SK-N-SH (cell line): ENCODE measurements around the gene CCDC127. TPM values are rescaled to one million over a fixed set of nuclear protein-coding genes. Genes with fewer than 3 reads are reported as not detected.

Experiments
- CTCF ChIA-PET: fragments of 300-600, 350-600 bp; formaldehyde crosslinking; extraction: SDS; loops from one replicate; lab custom pipeline; 2021; lab: Yijun Ruan, JAX
- POLR2A ChIA-PET: fragments of 350-600 bp; sonication (Branson Sonifier 250); formaldehyde crosslinking; extraction: SDS; loops from one replicate; lab custom pipeline; 2020; ENCODE audit warnings: antibody characterized with exemption, inconsistent platforms; lab: Yijun Ruan, JAX
- DNase-seq: peaks from one replicate; pipeline ENCODE4 v3.0.0; 2012
- H2AFZ ChIP-seq: fragments of 200-600 bp; sonication (generic); 2 replicates; pipeline ENCODE4 v1.8.1; 2016; ENCODE audit warnings: antibody characterized with exemption, mild to moderate bottlenecking, low read depth
- H3F3A ChIP-seq: fragments of 200-600 bp; sonication (generic); replicated peaks from 2 replicates; pipeline ENCODE3; 2016; ENCODE audit warnings: antibody characterized with exemption, mild to moderate bottlenecking; ENCODE audit not compliant: insufficient read depth
- H3K27ac ChIP-seq, 2 experiments: fragments of 200-500 bp in 1 of 2; fragments of 200-600 bp in 1 of 2; sonication (Bioruptor generic) in 1 of 2; sonication (generic), shearing (Covaris generic) in 1 of 2; 2 replicates each; pipeline versions ENCODE4 v1.5.1 to v1.6.1; 2014 to 2016; ENCODE audit warnings: low read depth in 2 of 2, inconsistent platforms in 1 of 2, low read length in 1 of 2, mild to moderate bottlenecking in 1 of 2, mixed read lengths in 1 of 2
- H3K27me3 ChIP-seq: fragments of 200-600 bp; sonication (generic), shearing (Covaris generic); 2 replicates; pipeline ENCODE4 v1.6.1; 2016; ENCODE audit warnings: mixed run types; ENCODE audit not compliant: insufficient read depth
- H3K36me3 ChIP-seq, 2 experiments: fragments of 200-500 bp in 1 of 2; fragments of 200-600 bp in 1 of 2; sonication (Bioruptor generic) in 1 of 2; sonication (generic) in 1 of 2; replicated peaks in 1 of 2; 2 replicates each; pipeline versions ENCODE3 to v1.5.1; 2014 to 2016; ENCODE audit warnings: low read length in 1 of 2, mild to moderate bottlenecking in 1 of 2; ENCODE audit not compliant: insufficient read depth in 2 of 2, control insufficient read depth in 1 of 2
- H3K4me1 ChIP-seq, 2 experiments: fragments of 200-500 bp in 1 of 2; fragments of 200-600 bp in 1 of 2; sonication (Bioruptor generic) in 1 of 2; sonication (generic), shearing (Covaris generic) in 1 of 2; 2 replicates each; pipeline versions ENCODE4 v1.5.1 to v1.6.1; 2014 to 2016; ENCODE audit warnings: low read depth in 1 of 2, low read length in 1 of 2, mixed run types in 1 of 2; ENCODE audit not compliant: insufficient read depth in 2 of 2, control insufficient read depth in 1 of 2
- H3K4me2 ChIP-seq: fragments of 200-600 bp; sonication (generic), shearing (Covaris generic); 2 replicates; pipeline ENCODE4 v1.6.1; 2017; ENCODE audit warnings: mixed run types
- H3K4me3 ChIP-seq, 2 experiments: fragments of 200-500 bp in 1 of 2; fragments of 200-600 bp in 1 of 2; sonication (Bioruptor generic) in 1 of 2; sonication (generic), shearing (Covaris generic) in 1 of 2; 2 replicates each; pipeline versions ENCODE4 v1.5.1 to v1.8.1; 2014 to 2016; ENCODE audit warnings: low read depth in 2 of 2, inconsistent platforms in 1 of 2, low read length in 1 of 2, mild to moderate bottlenecking in 1 of 2, mixed read lengths in 1 of 2, moderate library complexity in 1 of 2
- H3K79me2 ChIP-seq: fragments of 200-600 bp; sonication (generic); 2 replicates; pipeline ENCODE4 v1.8.1; 2017; ENCODE audit warnings: mild to moderate bottlenecking; ENCODE audit not compliant: insufficient read depth
- H3K9ac ChIP-seq: fragments of 200-600 bp; sonication (generic); 2 replicates; pipeline ENCODE4 v1.6.1; 2017; ENCODE audit warnings: mixed run types
- H3K9me2 ChIP-seq: fragments of 200-600 bp; sonication (generic); 2 replicates; pipeline ENCODE4 v1.6.1; 2017; ENCODE audit warnings: mixed run types
- H3K9me3 ChIP-seq: fragments of 200-600 bp; sonication (generic); 2 replicates; pipeline ENCODE4 v1.6.1; 2017; ENCODE audit warnings: mixed run types, mild to moderate bottlenecking, moderate library complexity
- H4K20me1 ChIP-seq: fragments of 200-600 bp; sonication (generic); 2 replicates; pipeline ENCODE4 v1.6.1; 2017; ENCODE audit warnings: mild to moderate bottlenecking, mixed run types; ENCODE audit not compliant: insufficient read depth
- EP300 ChIP-seq, 2 experiments: IDR thresholded peaks; 2 replicates each; pipeline versions ENCODE4 v1.4.0 to v1.6.1; 2012; ENCODE audit warnings: borderline replicate concordance in 1 of 2, low read depth in 1 of 2, low read length in 1 of 2
- FOXM1 ChIP-seq: IDR thresholded peaks from 2 replicates; pipeline ENCODE4 v1.4.0; 2012; ENCODE audit warnings: low read depth, mild to moderate bottlenecking
- GABPA ChIP-seq: IDR thresholded peaks from 2 replicates; pipeline ENCODE4 v1.4.0; 2012; ENCODE audit warnings: low read depth, mild to moderate bottlenecking
- GATA2 ChIP-seq: sonication (generic); formaldehyde crosslinking; IDR thresholded peaks from 2 replicates; pipeline ENCODE4 v1.5.0; 2020; ENCODE audit warnings: mild to moderate bottlenecking, missing genetic modification reagents
- NFIC ChIP-seq: IDR thresholded peaks from 2 replicates; pipeline ENCODE4 v1.4.0; 2012; ENCODE audit warnings: borderline replicate concordance
- RFX5 ChIP-seq: IDR thresholded peaks from 2 replicates; pipeline ENCODE4 v1.6.1; 2012; ENCODE audit warnings: mild to moderate bottlenecking, improper control_type of control experiment, low read length
- RXRA ChIP-seq: IDR thresholded peaks from 2 replicates; pipeline ENCODE4 v1.4.0; 2012; ENCODE audit warnings: low read depth, mild to moderate bottlenecking, borderline replicate concordance
- TEAD4 ChIP-seq: IDR thresholded peaks from 2 replicates; pipeline ENCODE4 v1.4.0; 2012; ENCODE audit warnings: mild to moderate bottlenecking, borderline replicate concordance; ENCODE audit not compliant: insufficient read depth
- WGBS: methylation state at CpG from one replicate; pipeline ENCODE4 v1.1.6; 2017; ENCODE audit warnings: low lambda C conversion rate; 5-methylcytosine and 5-hydroxymethylcytosine counted together
- polyA plus RNA-seq, 3 experiments: library from polyadenylated mRNA; depleted of rRNA; stranded (reverse); fragments of >200 nt; gene quantifications; 2 replicates each; pipeline ENCODE4 v1.2.3, GENCODE V29; 2012
- TF ChIP-seq, protein P1 (sequence below): IDR thresholded peaks from 2 replicates; pipeline ENCODE4 v1.6.1; 2012; ENCODE audit warnings: mild to moderate bottlenecking, low read depth, low read length, moderate library complexity
- TF ChIP-seq, protein P2 (sequence below): fragments of 200-600 bp; sonication (generic); IDR thresholded peaks from 2 replicates; pipeline ENCODE4 v1.6.1; 2017; ENCODE audit warnings: antibody characterized with exemption, mild to moderate bottlenecking, moderate library complexity
- TF ChIP-seq, protein P3 (sequence below): fragments of 150-350 bp; IDR thresholded peaks from 2 replicates; pipeline ENCODE4 v1.6.1; 2017; ENCODE audit warnings: antibody characterized with exemption, low read length, low read depth, borderline replicate concordance
- TF ChIP-seq, protein P4 (sequence below): IDR thresholded peaks from 2 replicates; pipeline ENCODE4 v1.4.0; 2012; ENCODE audit warnings: low read depth, borderline replicate concordance

The CCDC127 gene
- polyA plus RNA-seq, 1 of the 3 experiments (the other 2 are of a cell fraction), result 3.9 TPM

DNA sequence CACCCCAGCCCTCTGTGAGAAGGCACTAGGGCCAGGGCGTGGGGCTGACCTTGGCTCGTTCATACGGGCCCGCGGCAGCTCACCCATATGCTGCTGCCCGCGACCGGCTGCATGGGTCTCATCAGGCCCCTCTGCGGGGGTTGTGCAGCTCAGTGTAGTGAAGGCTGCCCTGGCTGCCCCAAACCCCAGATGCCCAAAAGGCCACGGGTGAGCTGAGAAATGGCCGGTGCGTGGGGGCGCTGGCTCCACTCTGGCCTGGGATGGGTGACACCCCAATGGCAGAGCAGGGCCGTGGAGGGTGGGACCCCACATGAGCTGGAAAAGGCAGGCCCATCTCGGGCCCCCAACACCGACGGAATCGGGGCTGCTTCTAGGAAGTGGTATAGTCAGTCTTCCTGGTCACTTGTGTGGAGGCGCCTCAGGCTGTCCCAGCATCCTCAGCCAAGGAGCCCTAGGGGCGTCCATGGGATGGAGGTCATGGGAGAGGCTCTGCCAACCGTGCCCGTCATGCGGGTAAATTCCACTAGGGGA lies 46.1 kb downstream of the CCDC127 start:
- H3K9me2 ChIP-seq, result no peaks in the 10 kb centered on the region
- DNase-seq, result no peak
- no peaks in the 10 kb centered on the region for H4K20me1 ChIP-seq
- WGBS, result 74% methylated on average over 5 of the region's 23 CpGs
- H3K9ac ChIP-seq, result no peak overlapping the region
- H3F3A ChIP-seq, result no peaks in the 10 kb centered on the region
- H3K79me2 ChIP-seq, result no peaks in the 10 kb centered on the region
- peaks cover 0 to 23% of the 10 kb centered on the region in 2 experiments; a peak in 1 of 4 replicates for H3K4me1 ChIP-seq
- H3K27me3 ChIP-seq, result no peaks in the 10 kb centered on the region
- no peak overlapping the region for H3K27ac ChIP-seq
- H2AFZ ChIP-seq, result no peak overlapping the region
- ChIA-PET CTCF (interaction anchor here (1.5 kb wide), 1 partner anchor 17 kb away, joined by 3 read pairs; no protein-coding TSS in a partner anchor), POLR2A (no interaction called here)
- no peak overlapping the region for H3K4me3 ChIP-seq
- H3K36me3 ChIP-seq, result no peaks in the 10 kb centered on the region
- no peaks in the 10 kb centered on the region for H3K9me3 ChIP-seq
- no peak overlapping the region for H3K4me2 ChIP-seq
- TF ChIP-seq, protein P1, sequence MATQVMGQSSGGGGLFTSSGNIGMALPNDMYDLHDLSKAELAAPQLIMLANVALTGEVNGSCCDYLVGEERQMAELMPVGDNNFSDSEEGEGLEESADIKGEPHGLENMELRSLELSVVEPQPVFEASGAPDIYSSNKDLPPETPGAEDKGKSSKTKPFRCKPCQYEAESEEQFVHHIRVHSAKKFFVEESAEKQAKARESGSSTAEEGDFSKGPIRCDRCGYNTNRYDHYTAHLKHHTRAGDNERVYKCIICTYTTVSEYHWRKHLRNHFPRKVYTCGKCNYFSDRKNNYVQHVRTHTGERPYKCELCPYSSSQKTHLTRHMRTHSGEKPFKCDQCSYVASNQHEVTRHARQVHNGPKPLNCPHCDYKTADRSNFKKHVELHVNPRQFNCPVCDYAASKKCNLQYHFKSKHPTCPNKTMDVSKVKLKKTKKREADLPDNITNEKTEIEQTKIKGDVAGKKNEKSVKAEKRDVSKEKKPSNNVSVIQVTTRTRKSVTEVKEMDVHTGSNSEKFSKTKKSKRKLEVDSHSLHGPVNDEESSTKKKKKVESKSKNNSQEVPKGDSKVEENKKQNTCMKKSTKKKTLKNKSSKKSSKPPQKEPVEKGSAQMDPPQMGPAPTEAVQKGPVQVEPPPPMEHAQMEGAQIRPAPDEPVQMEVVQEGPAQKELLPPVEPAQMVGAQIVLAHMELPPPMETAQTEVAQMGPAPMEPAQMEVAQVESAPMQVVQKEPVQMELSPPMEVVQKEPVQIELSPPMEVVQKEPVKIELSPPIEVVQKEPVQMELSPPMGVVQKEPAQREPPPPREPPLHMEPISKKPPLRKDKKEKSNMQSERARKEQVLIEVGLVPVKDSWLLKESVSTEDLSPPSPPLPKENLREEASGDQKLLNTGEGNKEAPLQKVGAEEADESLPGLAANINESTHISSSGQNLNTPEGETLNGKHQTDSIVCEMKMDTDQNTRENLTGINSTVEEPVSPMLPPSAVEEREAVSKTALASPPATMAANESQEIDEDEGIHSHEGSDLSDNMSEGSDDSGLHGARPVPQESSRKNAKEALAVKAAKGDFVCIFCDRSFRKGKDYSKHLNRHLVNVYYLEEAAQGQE, result no peak
- TF ChIP-seq TEAD4 (no peak), RFX5 (no peak), GATA2 (CRISPR knock-in tag) (no peak), RXRA (no peak), FOXM1 (no peak), EP300 (IDR thresholded peaks at IDR 0.05; ENCODE audit: borderline replicate concordance in 1 of 2, low read depth in 1 of 2, low read length in 1 of 2) (no peak), NFIC (no peak), GABPA (no peak)
- TF ChIP-seq, protein P2, sequence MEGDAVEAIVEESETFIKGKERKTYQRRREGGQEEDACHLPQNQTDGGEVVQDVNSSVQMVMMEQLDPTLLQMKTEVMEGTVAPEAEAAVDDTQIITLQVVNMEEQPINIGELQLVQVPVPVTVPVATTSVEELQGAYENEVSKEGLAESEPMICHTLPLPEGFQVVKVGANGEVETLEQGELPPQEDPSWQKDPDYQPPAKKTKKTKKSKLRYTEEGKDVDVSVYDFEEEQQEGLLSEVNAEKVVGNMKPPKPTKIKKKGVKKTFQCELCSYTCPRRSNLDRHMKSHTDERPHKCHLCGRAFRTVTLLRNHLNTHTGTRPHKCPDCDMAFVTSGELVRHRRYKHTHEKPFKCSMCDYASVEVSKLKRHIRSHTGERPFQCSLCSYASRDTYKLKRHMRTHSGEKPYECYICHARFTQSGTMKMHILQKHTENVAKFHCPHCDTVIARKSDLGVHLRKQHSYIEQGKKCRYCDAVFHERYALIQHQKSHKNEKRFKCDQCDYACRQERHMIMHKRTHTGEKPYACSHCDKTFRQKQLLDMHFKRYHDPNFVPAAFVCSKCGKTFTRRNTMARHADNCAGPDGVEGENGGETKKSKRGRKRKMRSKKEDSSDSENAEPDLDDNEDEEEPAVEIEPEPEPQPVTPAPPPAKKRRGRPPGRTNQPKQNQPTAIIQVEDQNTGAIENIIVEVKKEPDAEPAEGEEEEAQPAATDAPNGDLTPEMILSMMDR, result no peak
- TF ChIP-seq, protein P3, sequence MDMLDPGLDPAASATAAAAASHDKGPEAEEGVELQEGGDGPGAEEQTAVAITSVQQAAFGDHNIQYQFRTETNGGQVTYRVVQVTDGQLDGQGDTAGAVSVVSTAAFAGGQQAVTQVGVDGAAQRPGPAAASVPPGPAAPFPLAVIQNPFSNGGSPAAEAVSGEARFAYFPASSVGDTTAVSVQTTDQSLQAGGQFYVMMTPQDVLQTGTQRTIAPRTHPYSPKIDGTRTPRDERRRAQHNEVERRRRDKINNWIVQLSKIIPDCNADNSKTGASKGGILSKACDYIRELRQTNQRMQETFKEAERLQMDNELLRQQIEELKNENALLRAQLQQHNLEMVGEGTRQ, result no peak
- TF ChIP-seq, protein P4, sequence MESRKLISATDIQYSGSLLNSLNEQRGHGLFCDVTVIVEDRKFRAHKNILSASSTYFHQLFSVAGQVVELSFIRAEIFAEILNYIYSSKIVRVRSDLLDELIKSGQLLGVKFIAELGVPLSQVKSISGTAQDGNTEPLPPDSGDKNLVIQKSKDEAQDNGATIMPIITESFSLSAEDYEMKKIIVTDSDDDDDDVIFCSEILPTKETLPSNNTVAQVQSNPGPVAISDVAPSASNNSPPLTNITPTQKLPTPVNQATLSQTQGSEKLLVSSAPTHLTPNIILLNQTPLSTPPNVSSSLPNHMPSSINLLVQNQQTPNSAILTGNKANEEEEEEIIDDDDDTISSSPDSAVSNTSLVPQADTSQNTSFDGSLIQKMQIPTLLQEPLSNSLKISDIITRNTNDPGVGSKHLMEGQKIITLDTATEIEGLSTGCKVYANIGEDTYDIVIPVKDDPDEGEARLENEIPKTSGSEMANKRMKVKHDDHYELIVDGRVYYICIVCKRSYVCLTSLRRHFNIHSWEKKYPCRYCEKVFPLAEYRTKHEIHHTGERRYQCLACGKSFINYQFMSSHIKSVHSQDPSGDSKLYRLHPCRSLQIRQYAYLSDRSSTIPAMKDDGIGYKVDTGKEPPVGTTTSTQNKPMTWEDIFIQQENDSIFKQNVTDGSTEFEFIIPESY, result no peak
